Stimulated activated CD8-positive, alpha-beta memory T cell treated with anti-CD3 and anti-CD28 coated beads, Interleukin-15, amount 100 ng/mL, for 48 hours (primary cell): ENCODE measurements around the gene ELOVL3.
"Not testable (repeated sequence)": the region's sequence is repeated elsewhere in the genome, so short reads cannot be mapped to it uniquely, and the experiment has no call there.

Experiments used
- DNase-seq, 2 donors: peaks; one replicate each; pipeline ENCODE4 v3.0.0-alpha.2; 2020; ENCODE audit warnings: low read depth in 2 of 2

The ELOVL3 gene

GRCh38 chr10:102225646-102226541 is at the start of gene ELOVL3:
TSS of gene ELOVL3 (plus strand) at chr10:102226299. CDS start at chr10:102226549, 250 bp downstream.
- DNase-seq = peak; percentile 78 to 80

GRCh38 chr10:102184606-102185005 is 41.5 kb upstream of the ELOVL3 start:
- DNase-seq = no peak

- no peak for DNase-seq
These were observed 40.8 kb upstream of the ELOVL3 start for GRCh38 chr10:102185272-102185671.

- DNase-seq = no peak
These were observed 40.1 kb upstream of the ELOVL3 start for GRCh38 chr10:102185811-102186527.

- DNase-seq = no peak
These were observed 37.7 kb upstream of the ELOVL3 start for GRCh38 chr10:102188298-102188940.

- not testable (repeated sequence) for DNase-seq
These were observed 36.9 kb upstream of the ELOVL3 start for GRCh38 chr10:102188941-102189898.

- DNase-seq = no peak
These were observed 34.1 kb upstream of the ELOVL3 start for GRCh38 chr10:102191956-102192355.

GRCh38 chr10:102195296-102195870 is 30.7 kb upstream of the ELOVL3 start:
- no peak for DNase-seq

GRCh38 chr10:102196893-102197292 is 29.2 kb upstream of the ELOVL3 start:
- DNase-seq = no peak

- no peak for DNase-seq
These were observed 28.1 kb upstream of the ELOVL3 start for GRCh38 chr10:102198027-102198426.

GRCh38 chr10:102200751-102201640 is 25.1 kb upstream of the ELOVL3 start:
- no peak for DNase-seq

GRCh38 chr10:102202386-102202785 is 23.7 kb upstream of the ELOVL3 start:
- DNase-seq = no peak

GRCh38 chr10:102208311-102209035 is 17.6 kb upstream of the ELOVL3 start:
- no peak for DNase-seq

GRCh38 chr10:102211615-102212299 is 14.3 kb upstream of the ELOVL3 start:
- no peak for DNase-seq

GRCh38 chr10:102213599-102213998 is 12.5 kb upstream of the ELOVL3 start:
- DNase-seq = not testable (repeated sequence)

GRCh38 chr10:102219370-102219769 is 6.7 kb upstream of the ELOVL3 start:
- no peak for DNase-seq

- no peak for DNase-seq
These were observed 5.5 kb upstream of the ELOVL3 start for GRCh38 chr10:102220612-102221011.

GRCh38 chr10:102222797-102223196 is 3.3 kb upstream of the ELOVL3 start:
- no peak for DNase-seq

GRCh38 chr10:102226542-102226870 is 407 bp downstream of the ELOVL3 start:
- DNase-seq = no peak
